ENCODE measurements around the gene GAB3. TPM values are rescaled to one million over a fixed set of nuclear protein-coding genes. Genes with fewer than 3 reads are reported as not detected.

The GAB3 gene
- total and polyA plus RNA-seq, 9 of the 15 experiments (the other 6 are each of a cell fraction or from before 2014, with no cell fraction given), result 16.1 to 31.4 (median 20.2) TPM

DNA sequence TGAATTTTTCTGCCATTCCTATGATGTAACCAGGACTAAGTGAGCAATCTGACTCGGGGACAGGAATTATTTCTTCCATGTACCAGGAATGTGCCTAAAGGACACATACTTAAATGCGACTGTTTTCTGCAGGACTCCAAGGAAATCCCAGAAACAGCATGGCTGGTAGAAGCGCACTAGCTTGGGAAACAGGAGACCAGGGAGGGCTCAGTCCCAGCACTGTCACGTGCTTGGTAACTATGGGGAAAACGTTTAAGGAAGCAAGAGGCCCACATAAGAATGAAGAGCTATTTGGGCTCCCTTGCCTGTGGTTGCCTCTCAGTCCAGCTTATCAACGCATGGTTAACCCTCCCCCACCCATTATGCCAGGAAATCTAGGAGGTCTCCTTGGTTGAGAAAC, 34.8 kb upstream of the GAB3 start:
- CTCF ChIA-PET (ENCODE audit: low intra/inter-chr PET ratio), result no interaction called here
- Histone ChIP-seq H3K4me3 (no peak overlapping the region), H3K27me3 (ENCODE audit: control insufficient read depth in 2 of 2, insufficient read depth in 2 of 2, low read length in 2 of 2) (no peaks in the 10 kb centered on the region), H3K36me3 (ENCODE audit: control insufficient read depth, insufficient read depth, low read length) (peaks cover 96% of the 10 kb centered on the region), H3K27ac (ENCODE audit: extremely low read depth, low read depth, low read length) (peak overlapping the region; percentile 54; the same call in 2 of the 3 replicates), H3K4me2 (ENCODE audit: insufficient read depth, low read length) (peak overlapping the region; percentile 36; the same call in 1 of the 2 replicates), H3K4me1 (replicated peaks in 1 of 2; ENCODE audit: control insufficient read depth in 2 of 2, insufficient read depth in 2 of 2, low read length in 2 of 2) (peaks cover 26 to 40% of the 10 kb centered on the region in 2 experiments), H3K79me2 (ENCODE audit: control insufficient read depth, insufficient read depth, low read length) (peaks cover 87% of the 10 kb centered on the region), H4K20me1 (replicated peaks; ENCODE audit: control insufficient read depth, insufficient read depth, low read length) (peaks cover 4% of the 10 kb centered on the region; the same call in 1 of the 2 replicates), H3K9me3 (replicated peaks; ENCODE audit: control insufficient read depth, insufficient read depth, low read depth, low read length) (no peaks in the 10 kb centered on the region), H3K9ac (ENCODE audit: insufficient read depth in 1 of 2, low read depth in 2 of 2, low read length in 2 of 2) (peak overlapping the region; percentile 7 to 37; a peak in 2 of 4 replicates), H2AFZ (ENCODE audit: low read depth, low read length) (no peak overlapping the region), H3K9me1 (ENCODE audit: control insufficient read depth, insufficient read depth, low read length) (peaks cover 4% of the 10 kb centered on the region)
- BruUV-seq (replicated peaks), result no TSS peak
- peak; percentile 80 for FAIRE-seq
- in situ Hi-C loops (cut with MboI) (no loop called here), intact Hi-C loops (cut with micrococcal nuclease) (loop anchor here (2.0 to 5.0 kb wide), 2 partner anchors 13 to 47 kb away; partner anchors contain the start of gene SMIM9)
- peak; percentile 55 for ATAC-seq
- POLR2A ChIA-PET, result interaction anchor here (0.6 to 4.1 kb wide), 11 partner anchors 9 to 332 kb away, joined by 3 to 38 read pairs (median 5); partner anchors contain the start of gene MPP1
- peak in 1 of 4 experiments; percentile 45 for DNase-seq (ENCODE audit: extremely low read depth in 1 of 4, low spot score in 3 of 4)
- WGBS (ENCODE audit: insufficient coverage, low coverage, missing lambda C conversion rate), result 22% methylated on average over 5 of the region's 6 CpGs
- peak; percentile 39 for TF ChIP-seq POLR2A (conservative IDR thresholded peaks at IDR 0.05)
- peak; percentile 71 for TF ChIP-seq BHLHE40 (IDR thresholded peaks at IDR 0.05; ENCODE audit: low read length)
- no peak for TF ChIP-seq ZNF174 (CRISPR knock-in tag; IDR thresholded peaks at IDR 0.05)
- no peak for TF ChIP-seq ESRRA (IDR thresholded peaks at IDR 0.05; ENCODE audit: borderline replicate concordance, low read depth)
- TF ChIP-seq DMBX1 (CRISPR knock-in tag; IDR thresholded peaks at IDR 0.05; ENCODE audit: borderline replicate concordance), result no peak
- TF ChIP-seq CEBPG (CRISPR knock-in tag; IDR thresholded peaks at IDR 0.05), result no peak
- peak in 1 of 2 experiments; percentile 55; a peak in 2 of 4 replicates for TF ChIP-seq CEBPG (tag; conservative IDR thresholded peaks at IDR 0.05 in 1 of 2, IDR thresholded peaks at IDR 0.05 in 1 of 2)
- no peak for TF ChIP-seq ATF1 (CRISPR knock-in tag; IDR thresholded peaks at IDR 0.05)
- peak; percentile 29; the same call in 1 of the 2 replicates for TF ChIP-seq ATF1 (tag; IDR thresholded peaks at IDR 0.05)
- TF ChIP-seq RCOR1 (IDR thresholded peaks at IDR 0.05; ENCODE audit: borderline replicate concordance in 1 of 2, low read depth in 2 of 2, low read length in 2 of 2), result peak in 1 of 2 experiments; percentile 43; a peak in 2 of 4 replicates
- TF ChIP-seq ZKSCAN8 (CRISPR knock-in tag; IDR thresholded peaks at IDR 0.05), result no peak
- TF ChIP-seq MED1 (CRISPR knock-in tag; IDR thresholded peaks at IDR 0.05; ENCODE audit: borderline replicate concordance), result no peak
- peak; percentile 55 for TF ChIP-seq USF2 (CRISPR knock-in tag; IDR thresholded peaks at IDR 0.05)
- no peak for TF ChIP-seq FUS (optimal IDR thresholded peaks at IDR 0.05; ENCODE audit: low read depth, low read length)
- TF ChIP-seq, protein P1, sequence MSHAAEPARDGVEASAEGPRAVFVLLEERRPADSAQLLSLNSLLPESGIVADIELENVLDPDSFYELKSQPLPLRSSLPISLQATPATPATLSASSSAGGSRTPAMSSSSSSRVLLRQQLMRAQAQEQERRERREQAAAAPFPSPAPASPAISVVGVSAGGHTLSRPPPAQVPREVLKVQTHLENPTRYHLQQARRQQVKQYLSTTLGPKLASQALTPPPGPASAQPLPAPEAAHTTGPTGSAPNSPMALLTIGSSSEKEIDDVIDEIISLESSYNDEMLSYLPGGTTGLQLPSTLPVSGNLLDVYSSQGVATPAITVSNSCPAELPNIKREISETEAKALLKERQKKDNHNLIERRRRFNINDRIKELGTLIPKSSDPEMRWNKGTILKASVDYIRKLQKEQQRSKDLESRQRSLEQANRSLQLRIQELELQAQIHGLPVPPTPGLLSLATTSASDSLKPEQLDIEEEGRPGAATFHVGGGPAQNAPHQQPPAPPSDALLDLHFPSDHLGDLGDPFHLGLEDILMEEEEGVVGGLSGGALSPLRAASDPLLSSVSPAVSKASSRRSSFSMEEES (CRISPR knock-in tag; IDR thresholded peaks at IDR 0.05), result peak; percentile 56
- 0 out of 2 replicates have a peak, but pooled peaks have one; percentile 27 for TF ChIP-seq MYC (IDR thresholded peaks at IDR 0.05; ENCODE audit: low read depth, low read length)
- TF ChIP-seq MYC (CRISPR knock-in tag; IDR thresholded peaks at IDR 0.05; ENCODE audit: borderline replicate concordance, low read depth), result no peak
- TF ChIP-seq ATF3 (IDR thresholded peaks at IDR 0.05), result peak; percentile 19; the same call in 1 of the 2 replicates
- TF ChIP-seq ATF3 (CRISPR knock-in tag; conservative IDR thresholded peaks at IDR 0.05), result no peak
- 0 out of 2 replicates have a peak, but pooled peaks have one; percentile 10 for TF ChIP-seq RFX1 (IDR thresholded peaks at IDR 0.05)
- peak; percentile 52; the same call in 1 of the 2 replicates for TF ChIP-seq L3MBTL2 (IDR thresholded peaks at IDR 0.05)

All from K562 (cell line).